HG03571 (cell line): ENCODE results near the gene ABHD16B.

Experiments
- ATAC-seq: cut with Tn5 transposase; IDR thresholded peaks from one replicate; pipeline ENCODE4 v1.9.1; 2021; ENCODE audit not compliant: unreplicated experiment

The ABHD16B gene

DNA sequence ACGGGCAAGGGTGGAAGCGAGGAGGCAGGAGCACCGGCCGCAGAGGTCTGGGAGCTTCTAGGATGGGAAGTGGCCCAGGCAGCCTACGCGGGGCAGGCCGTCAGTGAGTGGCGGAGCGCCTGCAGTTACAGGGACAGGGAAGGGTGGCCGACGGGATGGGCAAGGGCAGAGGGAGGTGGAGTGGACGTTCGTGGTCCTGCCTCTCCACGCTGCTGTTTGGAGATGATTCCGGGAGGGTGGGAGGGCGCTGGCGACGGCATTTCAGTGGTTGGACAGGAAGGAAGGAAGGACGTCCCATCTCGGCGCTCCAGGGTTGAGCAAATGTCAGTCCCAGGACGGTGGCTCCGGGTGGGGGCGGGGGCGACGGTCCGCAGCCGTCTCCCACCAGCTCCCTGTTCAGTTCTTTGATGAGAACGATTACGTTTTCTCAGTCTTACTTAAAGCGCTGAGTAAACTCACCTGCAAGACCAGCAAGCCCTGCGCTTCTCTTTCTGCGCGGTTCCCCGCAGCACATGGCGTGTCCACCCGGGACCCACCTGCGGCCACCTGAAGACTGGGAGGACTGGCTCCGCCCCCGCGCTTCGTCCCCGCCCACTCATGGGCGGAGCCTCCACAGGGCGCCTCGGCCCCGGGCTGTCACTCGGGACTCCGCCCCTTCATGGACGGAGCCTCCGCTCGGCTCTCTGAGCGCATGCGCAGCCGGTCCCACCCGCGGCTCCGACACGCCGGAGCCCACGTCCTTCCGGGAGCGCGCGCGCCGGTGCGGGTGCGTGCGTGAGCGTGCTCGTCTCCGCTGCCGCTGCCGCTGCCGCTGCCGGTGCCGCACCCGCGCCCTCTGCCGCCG, 33.3 kb downstream of the ABHD16B start, which contains the start of gene DNAJC5:
Gene DNAJC5, plus strand, starts transcription at position 769 of the 844 bp plus-strand sequence. CDS start 33,220 bp downstream, outside the sequence.
- peak; percentile 65 for ATAC-seq

DNA sequence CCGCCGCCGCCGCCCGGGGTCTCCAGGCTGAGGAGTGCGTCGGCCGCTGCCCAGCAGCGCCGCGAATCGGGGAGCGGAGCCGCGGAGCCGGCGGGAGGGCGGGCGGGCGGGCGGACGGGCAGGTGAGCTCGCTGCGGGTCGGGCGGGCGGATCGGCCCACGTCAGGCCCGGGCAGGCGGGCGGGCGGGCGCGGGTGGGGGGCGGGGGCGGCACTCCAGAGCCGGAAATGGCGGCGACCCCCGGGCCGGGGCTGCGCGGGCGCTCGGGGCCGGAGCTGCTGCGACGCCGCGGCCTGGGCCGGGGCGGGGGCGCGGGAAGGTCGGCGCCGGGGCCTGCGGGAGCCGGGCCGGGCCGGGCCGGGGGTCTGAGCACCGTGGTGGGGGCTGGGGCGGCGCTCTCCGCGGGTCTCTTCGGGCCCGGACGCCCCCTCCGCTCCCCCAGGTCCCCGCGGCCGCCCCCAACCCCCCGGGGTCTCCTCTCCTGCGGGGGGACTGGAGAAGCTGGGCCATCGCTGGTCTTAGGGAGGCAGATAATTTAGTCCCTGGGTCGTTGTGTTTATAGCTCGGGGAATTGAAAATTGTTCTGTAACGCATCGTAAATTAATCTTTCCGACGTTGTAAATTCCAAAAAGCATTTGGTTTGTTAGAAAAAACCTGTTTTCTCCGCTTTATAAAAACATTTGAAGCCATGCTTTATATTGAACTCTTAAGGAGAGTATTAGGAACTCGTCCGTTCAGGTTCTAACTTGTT, 34.1 kb downstream of the ABHD16B start:
- peak; percentile 7 for ATAC-seq

DNA sequence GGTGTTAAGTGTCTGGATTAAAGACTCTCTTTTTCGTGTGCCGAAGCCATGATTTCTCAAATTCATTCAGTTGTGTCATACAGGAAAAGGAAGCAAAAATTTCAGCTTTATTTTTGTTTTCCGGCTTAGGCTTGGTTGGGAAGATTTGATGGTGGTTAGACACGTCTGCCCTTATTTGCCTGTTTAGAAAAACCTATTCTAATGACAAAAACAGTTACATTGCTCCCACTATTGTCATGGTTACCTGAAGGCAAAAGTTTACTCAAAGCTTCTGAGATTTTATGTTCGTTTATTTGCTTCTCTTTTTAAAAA, 34.6 kb downstream of the ABHD16B start:
- no peak for ATAC-seq

DNA sequence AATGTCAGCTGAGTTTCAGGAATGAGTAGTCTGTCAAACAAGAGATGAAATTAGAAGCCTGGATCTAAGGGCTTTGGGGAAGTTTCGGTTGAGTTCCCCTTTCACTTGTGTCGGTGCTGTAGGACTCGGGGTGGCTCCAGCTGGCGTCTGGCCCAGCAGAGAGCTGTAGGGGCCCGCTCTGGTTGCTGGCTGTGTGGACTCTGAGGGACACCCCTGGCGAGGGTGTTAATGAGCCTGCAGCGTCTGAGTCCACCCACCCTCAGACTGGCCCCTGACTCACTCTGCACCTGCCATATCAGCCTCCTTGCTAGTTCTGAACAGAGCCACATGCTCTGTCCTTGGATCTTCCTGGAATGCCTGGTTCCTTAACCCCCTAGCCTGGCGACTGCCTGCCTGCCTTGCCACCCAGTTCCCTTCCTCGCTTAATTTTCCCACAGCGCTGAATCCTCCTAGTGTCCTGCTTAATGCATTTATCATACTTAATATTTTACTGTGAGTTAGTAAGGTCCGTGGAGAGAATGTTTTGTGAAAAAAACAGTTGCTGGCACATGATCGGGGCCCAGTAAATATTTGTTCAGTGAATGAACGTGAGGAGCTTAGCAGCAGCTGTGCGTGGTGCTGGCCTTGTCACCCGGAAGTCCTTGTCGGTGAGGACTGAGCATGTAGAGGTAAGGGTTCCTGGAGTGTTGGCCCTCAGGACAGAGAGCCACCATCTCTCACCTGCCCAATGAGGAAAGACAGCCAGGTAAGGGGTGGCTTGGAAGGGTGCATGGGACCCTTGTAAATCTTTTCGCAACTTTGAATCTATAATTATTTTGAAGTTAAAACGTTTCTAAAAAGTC, 35.2 kb downstream of the ABHD16B start:
- ATAC-seq = no peak

DNA sequence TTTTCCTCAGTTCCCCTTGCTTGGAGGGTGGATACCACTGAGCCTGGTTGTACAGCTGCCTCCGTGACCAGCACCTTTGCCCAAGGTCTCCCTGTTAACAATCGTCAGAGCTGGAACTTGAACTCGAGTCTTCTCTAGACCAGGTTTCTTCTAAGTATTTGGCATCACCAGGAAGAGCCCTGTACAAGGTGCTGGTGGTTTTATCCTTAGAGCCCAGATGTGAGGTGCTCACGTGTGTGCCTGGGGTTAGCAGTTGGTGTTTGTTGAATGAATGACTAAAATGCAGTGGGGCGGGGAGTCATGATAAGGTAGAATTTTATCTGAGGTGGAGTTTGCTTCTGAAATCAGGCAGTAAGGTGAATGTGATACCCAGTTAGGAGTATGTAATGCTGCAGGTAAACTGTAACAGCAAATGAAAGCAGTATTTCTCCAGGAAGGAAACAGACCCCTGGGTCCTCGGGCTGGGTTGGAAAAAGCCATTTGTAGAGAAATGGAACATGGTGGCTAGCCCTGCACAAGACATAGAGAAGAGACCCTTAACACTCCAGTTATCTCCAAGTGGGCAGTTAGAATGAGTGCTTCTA, 36.8 kb downstream of the ABHD16B start:
- ATAC-seq = no peak

DNA sequence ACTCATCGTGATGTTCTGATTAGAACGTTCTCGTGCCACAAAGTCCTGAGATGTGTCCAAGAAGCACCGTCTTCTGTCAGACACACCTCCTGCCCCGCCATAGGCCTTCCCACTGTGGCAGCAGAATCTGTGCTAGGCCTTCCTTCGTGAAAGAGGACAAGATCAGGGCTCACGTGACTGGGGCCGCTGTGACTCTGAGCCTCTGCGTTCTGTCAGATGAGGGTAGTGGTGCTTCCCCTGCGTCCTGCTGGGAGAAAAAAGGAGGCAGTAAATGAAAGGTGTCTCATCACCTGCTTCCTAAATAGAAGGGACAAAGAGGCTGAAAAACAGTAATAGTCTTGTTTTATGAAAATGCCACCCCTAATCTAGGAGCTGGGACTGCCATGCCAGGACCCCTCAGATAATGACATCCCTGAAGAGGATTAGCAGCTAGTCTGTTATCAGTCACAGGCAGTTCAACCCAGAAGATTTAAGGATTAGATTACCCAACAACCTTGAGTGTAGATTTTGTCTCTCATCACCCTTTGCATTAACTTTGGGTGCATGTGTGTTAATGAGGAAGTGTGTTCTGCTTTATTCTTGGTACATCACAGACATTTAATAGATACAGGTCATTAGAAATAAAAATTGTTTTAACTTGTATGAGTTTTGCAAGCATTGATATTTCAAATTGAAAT, 37.7 kb downstream of the ABHD16B start:
- no peak for ATAC-seq

DNA sequence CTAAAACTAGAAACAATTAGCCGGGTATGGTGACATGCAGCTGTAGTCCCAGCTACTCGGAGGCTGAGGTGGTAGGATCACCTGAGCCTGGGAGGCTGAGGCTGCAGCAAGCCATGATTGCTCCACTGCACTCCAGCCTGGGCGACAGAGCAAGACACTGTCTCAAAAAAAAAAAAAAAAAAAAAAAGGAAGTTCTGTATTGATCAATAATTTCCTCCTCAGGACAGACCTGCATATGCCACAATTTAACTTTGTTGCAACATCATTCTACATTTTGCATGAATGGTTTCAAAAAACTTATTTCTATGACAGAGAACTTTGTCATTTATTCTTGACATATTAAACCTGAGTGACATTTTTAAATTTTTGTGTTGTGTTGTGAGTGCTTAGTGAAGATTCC, 39.1 kb downstream of the ABHD16B start:
- ATAC-seq = no peak

DNA sequence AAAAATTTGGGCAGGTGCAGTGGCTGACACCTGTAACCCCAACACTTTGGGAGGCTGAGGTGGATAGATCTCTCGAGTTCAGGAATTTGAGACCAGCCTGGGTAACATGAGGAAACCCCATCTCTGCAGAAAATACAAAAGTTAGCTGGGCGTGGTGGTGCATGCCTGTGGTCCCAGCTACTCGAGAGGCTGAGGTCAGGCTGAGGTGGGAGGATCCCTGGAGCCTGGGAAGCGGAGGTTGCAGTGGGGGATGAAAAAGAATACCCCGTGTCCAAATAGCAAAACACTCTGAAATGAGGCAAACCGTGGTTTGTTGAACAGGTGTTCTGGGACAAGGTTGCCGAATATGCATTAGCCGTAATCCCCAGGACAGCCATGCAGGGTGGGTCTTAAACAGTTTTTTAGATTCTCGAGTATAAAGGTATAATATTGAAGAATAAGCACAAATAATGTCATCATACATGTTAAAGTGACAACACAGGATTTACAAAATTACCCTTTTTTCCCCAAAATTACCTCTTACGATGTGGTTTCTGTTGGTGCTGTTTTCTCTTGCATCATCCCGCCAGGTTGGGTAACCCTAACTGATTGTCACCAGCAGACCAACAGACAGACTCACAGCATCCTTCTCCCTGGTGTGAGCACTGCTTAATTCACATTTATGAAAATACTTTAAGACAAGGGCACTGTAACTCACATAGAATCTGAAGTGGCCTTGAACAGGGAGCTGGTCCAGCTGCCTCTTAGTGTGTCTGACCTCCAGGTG, 42.7 kb downstream of the ABHD16B start:
- ATAC-seq = no peak

DNA sequence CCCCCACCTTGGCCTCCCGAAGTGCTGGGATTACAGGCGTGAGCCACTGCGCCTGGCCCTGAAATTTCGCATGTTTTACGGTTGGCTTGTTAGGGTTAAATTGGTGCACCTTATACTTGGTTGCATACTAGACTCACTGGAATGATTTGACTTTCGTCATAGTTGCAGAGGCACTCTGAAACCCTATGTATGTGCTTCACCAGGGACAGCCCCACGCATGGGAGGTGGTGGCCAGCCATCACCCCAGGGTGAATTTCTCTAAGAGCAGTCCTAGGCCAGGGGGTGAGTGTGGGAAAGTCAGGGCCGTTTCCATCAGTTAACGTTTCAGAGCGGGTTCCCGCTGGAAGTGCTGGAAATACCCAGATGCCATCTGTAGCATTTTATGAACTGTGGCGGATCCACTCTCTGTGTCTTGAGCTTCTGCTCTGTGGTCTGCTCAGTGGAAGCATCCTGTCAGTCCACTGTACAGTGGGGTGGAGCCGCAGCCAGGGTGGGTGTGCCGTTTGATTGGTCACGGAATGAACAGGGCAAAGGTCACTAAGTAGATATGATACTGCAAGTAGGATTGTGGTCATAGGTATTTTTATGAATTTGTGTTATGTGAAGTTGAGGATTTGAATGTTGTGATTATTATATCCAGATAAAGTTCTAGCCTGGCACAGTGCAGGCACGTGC, 46.8 kb downstream of the ABHD16B start:
- ATAC-seq = no peak

DNA sequence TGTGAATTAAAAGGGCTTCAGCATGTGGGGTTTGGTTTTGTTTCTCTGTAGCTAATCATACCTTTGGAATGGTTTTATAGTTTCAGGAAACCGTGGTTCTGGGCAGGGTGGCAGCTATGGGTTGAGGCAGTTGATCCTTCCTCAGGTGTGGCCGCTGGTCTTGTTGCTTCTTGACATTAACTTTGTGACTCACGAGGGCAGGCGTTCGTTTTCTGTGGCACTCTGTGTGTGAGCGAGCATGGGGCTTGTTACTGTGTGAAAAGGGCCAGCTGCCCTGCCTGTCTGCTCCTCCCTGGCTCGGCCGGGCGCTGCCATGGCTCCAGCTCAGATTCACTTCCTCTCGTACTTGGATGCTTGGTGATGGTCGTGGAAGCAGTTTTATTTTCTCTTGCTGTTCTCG, 49.9 kb downstream of the ABHD16B start:
- ATAC-seq = no peak
